Liver (tissue), 9 donors: ENCODE data around the gene CEP128. TPM values are rescaled to one million over a fixed set of nuclear protein-coding genes. Genes with fewer than 3 reads are reported as not detected.
A peak's percentile ranks its signal among the peaks of the same experiment; 100 is the strongest.

Source experiments
- DNase-seq: peaks from one replicate; pipeline ENCODE4 v3.0.0-alpha.2; 2017; ENCODE audit warnings: low spot score
- H3K27ac ChIP-seq, 2 donors: one replicate each; pipeline ENCODE4 v1.7.0; 2013; ENCODE audit warnings: inconsistent platforms in 2 of 2, low read length in 2 of 2, control low read depth in 1 of 2, low read depth in 1 of 2, mild to moderate bottlenecking in 1 of 2
- H3K27me3 ChIP-seq, 4 donors: one replicate each; pipeline versions ENCODE4 v1.6.1 to v1.7.0; 2013; ENCODE audit warnings: low read length in 3 of 4, inconsistent platforms in 1 of 4, mild to moderate bottlenecking in 1 of 4, moderate library complexity in 1 of 4; ENCODE audit not compliant: control insufficient read depth in 4 of 4, insufficient read depth in 4 of 4
- H3K36me3 ChIP-seq, 4 donors: one replicate each; pipeline versions ENCODE4 v1.6.1 to v1.7.0; 2013; ENCODE audit warnings: low read length in 3 of 4, mild to moderate bottlenecking in 3 of 4, low read depth in 1 of 4, moderate library complexity in 1 of 4; ENCODE audit not compliant: control insufficient read depth in 4 of 4, insufficient read depth in 3 of 4
- H3K4me1 ChIP-seq, 4 donors: one replicate each; pipeline versions ENCODE4 v1.6.1 to v1.7.0; 2013; ENCODE audit warnings: low read length in 3 of 4, mild to moderate bottlenecking in 3 of 4, moderate library complexity in 1 of 4; ENCODE audit not compliant: control insufficient read depth in 4 of 4, insufficient read depth in 4 of 4
- H3K4me3 ChIP-seq, 3 donors: one replicate each; pipeline versions ENCODE4 v1.6.1 to v1.7.0; 2013; ENCODE audit warnings: low read length in 3 of 3, control low read depth in 1 of 3, low read depth in 1 of 3, mild to moderate bottlenecking in 1 of 3
- H3K9ac ChIP-seq, 2 donors: one replicate each; pipeline ENCODE4 v1.7.0; 2013; ENCODE audit warnings: low read length in 2 of 2, mild to moderate bottlenecking in 2 of 2, moderate library complexity in 2 of 2, control low read depth in 1 of 2, low read depth in 1 of 2
- H3K9me3 ChIP-seq, 4 donors: one replicate each; pipeline versions ENCODE4 v1.6.1 to v1.7.0; 2013; ENCODE audit warnings: low read length in 3 of 4; ENCODE audit not compliant: control insufficient read depth in 4 of 4
- CTCF ChIP-seq: fragments of 150-350 bp; IDR thresholded peaks from 2 replicates; pipeline ENCODE4 v1.5.1; 2017; ENCODE audit warnings: improper control_type of control experiment, low read depth, low read length; ENCODE audit not compliant: missing input control
- EGR1 ChIP-seq, 2 donors: IDR thresholded peaks; 2 replicates each; pipeline ENCODE4 v1.6.1; 2016 to 2018; ENCODE audit warnings: antibody characterized with exemption in 2 of 2, low read depth in 2 of 2
- FOXA1 ChIP-seq: IDR thresholded peaks from 2 replicates; pipeline ENCODE4 v1.6.1; 2016; ENCODE audit warnings: antibody characterized with exemption
- FOXA2 ChIP-seq: IDR thresholded peaks from 2 replicates; pipeline ENCODE4 v1.6.1; 2016; ENCODE audit warnings: antibody characterized with exemption
- GABPA ChIP-seq, 2 donors: IDR thresholded peaks in 1 of 2; conservative IDR thresholded peaks in 1 of 2; 2 replicates each; pipeline ENCODE4 v1.6.1; 2016; ENCODE audit warnings: antibody characterized with exemption in 2 of 2, mild to moderate bottlenecking in 1 of 2, moderate library complexity in 1 of 2
- HNF4A ChIP-seq, 2 donors: conservative IDR thresholded peaks; 2 replicates each; pipeline ENCODE4 v1.6.1; 2016; ENCODE audit warnings: antibody characterized with exemption in 2 of 2, mild to moderate bottlenecking in 2 of 2
- HNF4G ChIP-seq: IDR thresholded peaks from 2 replicates; pipeline ENCODE4 v1.6.1; 2016; ENCODE audit warnings: antibody characterized with exemption
- MAX ChIP-seq: IDR thresholded peaks from 2 replicates; pipeline ENCODE4 v1.6.1; 2016; ENCODE audit warnings: antibody characterized with exemption
- NR2F2 ChIP-seq: IDR thresholded peaks from 2 replicates; pipeline ENCODE4 v1.6.1; 2016; ENCODE audit warnings: antibody characterized with exemption
- RAD21 ChIP-seq, 2 donors: IDR thresholded peaks; 2 replicates each; pipeline ENCODE4 v1.6.1; 2016; ENCODE audit warnings: antibody characterized with exemption in 2 of 2, mild to moderate bottlenecking in 2 of 2
- REST ChIP-seq: IDR thresholded peaks from 2 replicates; pipeline ENCODE4 v1.6.1; 2016; ENCODE audit warnings: antibody characterized with exemption, mild to moderate bottlenecking
- RXRA ChIP-seq, 2 donors: IDR thresholded peaks; 2 replicates each; pipeline ENCODE4 v1.6.1; 2017 to 2018; ENCODE audit warnings: antibody characterized with exemption in 2 of 2, mild to moderate bottlenecking in 1 of 2
- SP1 ChIP-seq: IDR thresholded peaks from 2 replicates; pipeline ENCODE4 v1.6.1; 2018; ENCODE audit warnings: antibody characterized with exemption, mild to moderate bottlenecking
- TAF1 ChIP-seq: conservative IDR thresholded peaks from 2 replicates; pipeline ENCODE4 v1.6.1; 2016; ENCODE audit warnings: antibody characterized with exemption, mild to moderate bottlenecking
- YY1 ChIP-seq: IDR thresholded peaks from 2 replicates; pipeline ENCODE4 v1.6.1; 2016; ENCODE audit warnings: antibody characterized with exemption, mild to moderate bottlenecking
- ZBTB33 ChIP-seq: IDR thresholded peaks from 2 replicates; pipeline ENCODE4 v1.6.1; 2016; ENCODE audit warnings: antibody characterized with exemption
- WGBS: extraction: QIAGEN DNeasy Blood & Tissue Kit; methylation state at CpG from one replicate; pipeline ENCODE4 v1.1.7; 2013; 5-methylcytosine and 5-hydroxymethylcytosine counted together
- polyA plus RNA-seq, 2 donors: library from polyadenylated mRNA; stranded (reverse) in 1 of 2; unstranded in 1 of 2; fragments of 200-250 nt in 1 of 2; fragments of >200 nt in 1 of 2; fragmentation: Nextera tagmentation in 1 of 2; extraction: Ambion mirVana in 1 of 2; gene quantifications; one replicate each; pipeline versions ENCODE4 v1.2.1 to v1.2.3, GENCODE V29; 2013 to 2015
- total RNA-seq, 2 donors: library from RNA; depleted of rRNA; stranded (reverse); fragments of >200 nt; gene quantifications; one replicate each; pipeline ENCODE4 v1.2.3, GENCODE V29; 2014
- donor health status: healthy.
- donor health status: healthy.
- donor health status: healthy.
- donor health status: healthy.
- donor health status: healthy.

The CEP128 gene
- total and polyA plus RNA-seq, 4 donors = 0.27 to 3.8 (median 1.4) TPM

GRCh38 chr14:80942191-80942600, 658 bp upstream of the CEP128 start:
- Histone ChIP-seq H3K27ac (peak overlapping the region in 1 of 2 donors; percentile 0), H3K27me3 (no peaks in the 10 kb centered on the region), H3K4me1 (peaks cover 1 to 11% (median 8%) of the 10 kb centered on the region in 4 donors), H3K36me3 (no peaks in the 10 kb centered on the region), H3K9me3 (no peaks in the 10 kb centered on the region), H3K4me3 (peak overlapping the region in 1 of 3 donors; percentile 66), H3K9ac (peak overlapping the region in 1 of 2 donors; percentile 7)
- DNase-seq = no peak
- TF ChIP-seq CTCF (no peak), MAX (no peak), FOXA2 (no peak), EGR1 (IDR thresholded peaks at IDR 0.05; ENCODE audit: low read depth in 2 of 2) (no peak), TAF1 (no peak), RAD21 (IDR thresholded peaks at IDR 0.05) (no peak), GABPA (IDR thresholded peaks at IDR 0.05 in 1 of 2, conservative IDR thresholded peaks at IDR 0.05 in 1 of 2) (no peak), HNF4A (conservative IDR thresholded peaks at IDR 0.05) (no peak), REST (no peak), NR2F2 (no peak), RXRA (IDR thresholded peaks at IDR 0.05) (no peak), FOXA1 (no peak), HNF4G (no peak)
- 36% methylated on average over 5 of the region's 5 CpGs for WGBS

- Histone ChIP-seq H3K4me1 (peaks cover 1 to 20% (median 12%) of the 10 kb centered on the region in 4 donors), H3K27ac (no peak overlapping the region), H3K9ac (no peak overlapping the region), H3K36me3 (no peaks in the 10 kb centered on the region), H3K27me3 (no peaks in the 10 kb centered on the region), H3K9me3 (no peaks in the 10 kb centered on the region), H3K4me3 (no peak overlapping the region)
- WGBS = 79% methylated on average over 1 of the region's 1 CpG
- TF ChIP-seq CTCF (no peak), HNF4A (conservative IDR thresholded peaks at IDR 0.05) (no peak), FOXA2 (no peak), YY1 (no peak), MAX (no peak), FOXA1 (no peak), RXRA (IDR thresholded peaks at IDR 0.05) (no peak), ZBTB33 (no peak), GABPA (IDR thresholded peaks at IDR 0.05 in 1 of 2, conservative IDR thresholded peaks at IDR 0.05 in 1 of 2) (no peak), RAD21 (IDR thresholded peaks at IDR 0.05) (no peak), NR2F2 (no peak), SP1 (no peak)
- no peak for DNase-seq
Measured at GRCh38 chr14:80940146-80940545, 1.4 kb downstream of the CEP128 start.
